Stimulated activated CD4-positive, alpha-beta T cell treated with anti-CD3 and anti-CD28 coated beads, Interleukin-4, amount 100 ng/mL, for 1 hour (primary cell): ENCODE data around the gene INSR.
A peak's percentile ranks its signal among the peaks of the same experiment; 100 is the strongest.

Experiments used
- DNase-seq: peaks from one replicate; pipeline ENCODE4 v3.0.0-alpha.2; 2020

Gene INSR

DNA sequence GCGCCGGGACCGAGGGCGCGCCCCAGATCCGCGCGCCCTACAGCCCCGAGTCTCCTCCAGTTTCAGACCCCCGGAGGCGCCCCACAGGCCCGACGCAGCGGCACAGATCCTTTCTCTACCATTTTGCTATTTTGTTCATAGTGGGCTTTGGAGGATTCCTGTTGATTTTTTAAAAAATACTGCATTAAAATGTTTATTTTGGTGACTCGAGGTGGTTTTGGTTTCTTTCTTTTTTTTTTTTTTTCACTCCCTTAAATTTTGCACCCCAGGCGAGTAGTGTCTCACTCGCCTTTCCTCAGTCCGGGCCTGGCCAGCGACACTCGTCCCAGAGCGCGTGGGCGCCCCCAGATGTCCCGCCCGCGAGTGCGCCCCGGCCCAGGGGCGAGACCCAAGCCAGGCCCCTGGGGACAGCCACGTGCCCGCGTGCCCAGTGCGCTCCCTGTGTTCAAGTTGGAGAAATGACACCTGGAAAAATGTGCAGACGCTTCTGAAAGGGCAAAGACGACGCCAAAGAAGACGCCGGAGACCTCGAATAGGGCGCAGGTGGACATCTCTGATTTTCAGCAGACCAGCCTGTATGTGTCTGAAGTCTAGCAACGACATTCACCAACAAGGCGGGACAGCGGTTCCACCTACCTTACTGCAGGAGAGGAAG lies 471 bp upstream of the INSR start:
- DNase-seq: peak; percentile 14

DNA sequence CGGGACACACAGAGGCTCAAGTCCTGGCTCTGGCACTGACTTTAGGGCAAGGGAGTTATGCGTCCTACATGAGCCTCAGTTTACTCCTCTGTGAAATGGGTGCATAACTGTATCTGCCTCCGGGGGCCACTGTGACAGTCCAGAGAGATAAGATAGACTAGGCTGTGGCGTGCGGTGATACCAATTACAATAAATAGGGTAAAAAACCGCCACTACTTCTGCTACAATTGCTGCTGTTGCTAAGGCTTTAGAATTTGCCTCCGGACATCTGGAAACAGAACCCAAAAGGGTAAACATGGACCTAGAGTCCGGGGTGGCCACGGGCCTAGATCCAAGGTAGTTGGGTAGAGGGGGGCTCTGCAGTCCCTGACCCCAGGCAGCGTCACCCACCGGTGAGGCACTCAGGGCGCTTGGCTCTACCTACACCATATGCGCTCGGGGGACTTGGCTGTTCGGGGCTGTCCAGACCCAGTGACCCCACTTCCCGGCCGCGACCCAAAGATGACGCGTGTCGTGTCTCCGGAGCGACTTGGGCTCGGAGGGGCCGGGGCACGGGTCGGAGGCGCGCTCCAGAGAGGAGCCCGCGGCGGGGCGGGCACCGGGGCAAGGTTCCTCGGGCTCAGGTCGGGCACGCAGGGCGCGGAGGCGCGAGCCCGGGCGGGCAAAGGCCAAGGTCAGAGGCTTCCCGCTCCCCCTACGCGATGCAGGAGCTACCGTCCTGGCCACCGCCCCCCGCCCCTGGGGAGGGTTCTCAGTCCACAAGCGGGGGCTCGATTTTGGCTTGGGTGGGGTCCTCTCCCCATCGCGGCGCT lies 1.1 kb downstream of the INSR start:
- DNase-seq: peak; percentile 8

DNA sequence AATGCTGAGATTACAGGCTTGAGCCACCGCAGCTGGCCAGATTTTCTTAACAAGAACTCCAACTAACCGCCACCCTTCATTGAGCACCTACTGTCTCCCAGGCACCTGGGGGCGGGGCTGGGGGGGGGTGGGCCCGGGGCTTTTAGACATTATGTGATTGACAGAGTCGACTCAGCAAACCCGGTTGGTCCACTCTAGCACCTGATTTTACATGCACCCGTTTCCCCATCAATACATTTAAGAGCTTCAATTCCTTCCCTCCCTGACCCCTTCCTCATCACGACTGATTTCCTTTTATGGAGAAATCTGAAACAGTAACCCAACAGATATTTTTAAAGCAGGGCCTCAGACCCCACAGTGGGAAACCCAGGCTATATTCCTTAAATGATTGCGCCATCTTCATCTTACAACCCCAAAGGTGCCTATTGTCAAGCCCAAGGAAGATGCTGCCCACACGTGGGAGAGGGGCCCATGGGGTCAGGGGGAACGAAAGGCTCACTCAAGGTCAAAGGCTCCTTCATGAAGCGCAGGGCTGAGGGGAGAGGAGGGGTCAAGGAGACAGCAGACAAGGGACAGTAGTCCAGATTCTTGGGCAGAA lies 1.8 kb downstream of the INSR start:
- no peak for DNase-seq

- no peak for DNase-seq
Observed at GRCh38 chr19:7288977-7289376, 5.2 kb downstream of the INSR start.

DNA sequence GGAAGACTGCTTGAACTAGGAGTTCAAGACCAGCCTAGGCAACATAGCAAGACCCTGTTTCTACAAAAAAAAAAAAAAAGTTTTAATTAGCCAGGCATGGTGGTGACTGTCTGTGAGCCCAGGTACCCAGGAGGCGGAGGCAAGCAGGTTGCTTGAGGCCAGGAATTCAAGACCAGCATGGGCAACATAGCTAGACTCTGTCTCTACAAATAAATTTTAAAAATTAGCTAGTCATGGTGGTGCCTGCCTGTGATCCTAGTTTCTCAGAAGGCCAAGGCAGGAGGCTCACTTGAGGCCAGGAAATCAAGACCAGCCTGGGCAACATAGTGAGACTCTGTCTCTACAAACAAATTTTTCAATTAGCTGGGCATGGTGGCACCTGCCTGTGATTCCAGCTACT lies 6.1 kb downstream of the INSR start:
- no peak for DNase-seq

- no peak for DNase-seq
Observed at GRCh38 chr19:7287722-7288121, 6.5 kb downstream of the INSR start.

DNA sequence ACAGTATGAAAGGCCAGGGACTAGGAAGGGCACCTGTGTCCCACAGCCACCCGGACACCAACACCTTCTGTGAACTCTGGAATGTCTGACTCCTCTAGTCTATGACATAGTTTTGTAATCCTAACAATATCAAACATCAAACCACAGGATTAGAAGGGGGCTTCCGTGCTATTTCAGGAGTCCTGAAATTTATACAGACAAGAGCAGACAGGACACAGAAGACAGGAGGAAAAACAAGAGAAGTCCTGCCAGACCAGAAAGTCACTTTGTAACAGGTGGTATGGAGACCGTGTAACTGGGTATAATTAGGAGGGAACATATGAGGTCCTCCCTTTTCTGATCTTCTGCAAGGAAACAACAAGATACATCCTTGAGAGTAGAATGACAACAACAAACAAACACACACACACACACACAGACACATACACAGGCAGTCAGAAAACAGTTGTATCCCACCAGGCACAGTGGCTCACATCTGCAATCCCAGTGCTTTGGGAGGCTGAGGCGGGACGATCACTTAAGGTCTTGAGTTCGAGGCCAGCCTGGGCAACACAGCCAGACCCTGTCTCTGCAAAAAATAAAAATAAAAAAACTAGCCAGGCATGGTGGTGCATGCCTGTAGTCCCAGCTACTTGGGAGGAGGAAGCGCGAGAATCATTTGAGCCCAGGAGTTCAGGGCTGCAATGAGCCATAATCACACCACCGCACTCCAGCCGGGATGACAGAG lies 13.1 kb downstream of the INSR start:
- no peak for DNase-seq

DNA sequence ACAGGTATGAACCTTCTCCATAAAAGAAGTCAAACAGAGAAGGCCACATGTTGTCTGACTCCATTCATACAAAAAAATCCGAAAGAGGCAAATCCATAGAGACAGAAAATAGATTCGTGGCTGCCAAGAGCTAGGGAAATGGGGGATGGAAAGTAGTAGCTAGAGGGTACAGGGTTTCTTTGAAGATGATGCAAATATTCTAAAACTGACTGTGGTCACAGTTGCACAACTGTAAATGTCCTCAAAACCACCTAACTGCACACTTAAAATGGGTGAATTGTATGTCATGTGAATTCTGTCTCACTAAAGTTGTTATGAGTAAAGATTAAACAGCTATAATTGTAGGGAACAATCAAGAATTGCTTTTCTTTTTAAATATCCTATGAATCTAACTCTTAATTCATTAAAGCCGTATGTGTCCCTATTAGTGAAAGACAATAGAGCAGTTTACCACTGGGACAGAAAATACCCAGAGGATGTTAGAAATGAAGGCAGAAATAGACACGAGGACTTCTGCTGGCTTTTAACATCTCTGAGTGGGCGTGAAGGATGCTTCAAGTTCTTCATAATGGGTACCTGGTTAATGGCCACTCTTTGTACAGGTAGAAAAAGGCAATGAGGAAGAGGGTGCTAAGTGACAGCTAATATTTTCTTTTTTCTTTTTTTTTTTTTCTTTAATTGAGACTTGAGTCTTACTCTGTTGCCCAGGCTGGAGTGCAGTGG lies 21.2 kb downstream of the INSR start:
- no peak for DNase-seq

DNA sequence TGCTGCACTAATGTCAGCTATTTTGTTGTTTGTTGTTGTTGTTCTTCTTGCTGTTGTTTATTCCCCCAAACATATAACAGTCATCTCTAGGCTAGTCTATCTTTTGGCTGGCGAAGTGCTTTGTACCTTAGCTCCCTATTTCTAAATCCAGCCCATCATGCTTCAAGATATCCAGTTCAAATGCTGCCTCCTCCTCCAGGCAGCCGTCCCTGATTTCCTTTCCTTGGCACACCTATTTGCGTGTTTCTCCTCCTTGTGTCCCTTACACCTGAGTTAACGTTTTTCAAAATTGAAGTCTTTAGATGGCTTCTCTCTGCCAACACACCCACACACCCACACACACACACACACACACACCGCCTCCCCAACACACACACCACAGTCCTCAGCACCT lies 25.5 kb downstream of the INSR start:
- DNase-seq: no peak

DNA sequence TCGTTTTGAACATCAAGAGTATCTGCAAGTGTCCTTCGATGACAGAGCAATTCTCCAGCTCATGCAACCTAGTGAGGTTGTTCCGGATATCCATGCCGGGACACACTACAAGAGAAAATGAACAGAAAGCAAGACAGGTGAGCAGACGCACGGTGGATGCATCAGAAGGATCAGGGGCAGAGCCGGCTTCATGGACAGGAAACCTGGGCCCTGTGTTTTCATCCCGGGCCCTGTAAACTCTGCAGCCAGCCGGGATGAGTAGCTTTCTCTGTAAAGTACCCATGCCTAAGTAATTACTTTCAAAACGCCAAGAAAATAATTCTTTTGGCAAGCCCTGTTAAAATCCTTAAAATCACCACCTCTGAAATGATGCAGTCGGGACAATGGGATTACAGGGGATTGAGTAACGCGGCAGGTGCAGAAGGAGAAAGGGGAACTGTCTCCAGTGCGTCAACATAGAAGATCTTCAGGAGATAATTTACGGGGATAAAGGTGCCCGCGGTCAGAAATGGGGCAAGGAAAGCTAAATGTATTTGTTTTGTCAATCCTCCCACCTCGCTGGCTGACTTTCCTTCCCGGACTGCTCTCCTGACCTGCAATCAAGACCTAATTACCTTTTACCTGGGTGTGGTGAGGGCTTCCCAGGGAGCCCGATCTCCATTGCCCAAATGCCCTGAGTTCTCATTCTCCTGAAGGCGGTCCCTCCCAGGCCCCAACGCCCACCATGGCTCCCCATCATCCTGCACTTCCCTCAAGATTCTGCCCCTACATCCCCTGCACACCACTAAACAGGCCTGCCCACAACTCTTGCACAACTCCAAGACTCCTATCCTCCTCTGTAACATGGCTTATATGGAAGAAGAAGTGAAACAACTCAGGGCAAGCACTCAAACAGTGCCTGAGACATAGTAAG lies 26.2 kb downstream of the INSR start:
- DNase-seq: no peak

GRCh38 chr19:7266832-7267231 lies 27.4 kb downstream of the INSR start:
- DNase-seq: no peak

GRCh38 chr19:7265963-7266362 lies 28.3 kb downstream of the INSR start:
- no peak for DNase-seq

- DNase-seq: no peak
Observed at GRCh38 chr19:7264858-7265257, 29.4 kb downstream of the INSR start.

DNA sequence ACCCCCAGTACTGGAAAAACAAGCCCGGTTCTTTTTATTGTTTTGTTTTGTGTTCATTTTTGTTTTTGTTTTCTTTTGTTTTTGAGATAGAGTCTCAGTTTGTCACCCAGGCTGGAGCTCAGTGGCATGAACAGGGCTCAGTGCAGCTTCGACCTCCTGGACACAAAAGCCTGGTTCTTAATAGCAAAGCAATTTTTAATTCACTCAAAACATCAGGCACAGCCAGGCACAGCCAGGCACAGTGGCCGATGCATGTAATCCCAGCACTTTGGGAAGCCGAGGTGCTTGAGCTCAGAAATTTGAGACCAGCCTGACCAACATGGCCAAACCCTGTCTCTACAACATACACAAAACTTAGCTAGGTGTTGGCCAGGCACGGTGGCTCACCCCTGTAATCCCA lies 30.7 kb downstream of the INSR start:
- DNase-seq: no peak

DNA sequence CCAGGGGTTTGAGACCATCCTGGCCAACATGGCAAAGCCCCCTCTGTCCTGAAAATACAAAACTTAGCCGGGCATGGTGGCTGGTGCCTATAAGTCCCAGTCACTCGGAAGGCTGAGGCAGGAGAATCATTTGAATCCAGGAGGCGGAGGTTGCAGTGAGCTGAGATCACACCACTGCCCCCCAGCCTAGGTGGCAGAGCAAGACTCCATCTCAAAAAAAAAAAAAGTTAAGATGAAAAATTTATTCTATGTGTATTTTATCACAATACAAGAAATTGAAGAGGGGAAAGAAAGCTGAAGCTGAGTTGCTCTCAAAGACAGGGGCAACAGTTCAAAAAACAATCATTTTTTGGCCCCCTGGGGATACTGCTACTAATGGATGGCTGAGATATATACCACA lies 31.1 kb downstream of the INSR start:
- DNase-seq: no peak

DNA sequence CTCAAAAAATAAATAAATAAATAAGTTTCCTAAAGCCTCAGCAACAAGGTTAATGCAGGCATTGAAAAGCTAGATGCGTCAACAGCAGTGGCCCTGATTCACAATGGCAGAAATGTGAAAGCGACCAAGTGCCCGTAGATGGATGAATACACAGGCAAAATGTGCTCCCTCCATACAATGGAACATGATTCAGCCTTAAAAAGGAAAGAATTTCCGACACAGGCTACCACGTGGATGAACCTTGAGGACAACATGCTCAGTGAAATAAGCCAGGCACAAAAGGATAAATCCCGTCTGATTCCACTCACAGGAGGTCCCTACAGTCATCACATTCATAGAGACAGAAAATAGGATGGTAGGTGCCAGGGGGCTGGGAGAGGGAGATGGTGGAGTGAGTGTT lies 31.7 kb downstream of the INSR start:
- DNase-seq: no peak

GRCh38 chr19:7260161-7260560 lies 34.1 kb downstream of the INSR start:
- DNase-seq: no peak

DNA sequence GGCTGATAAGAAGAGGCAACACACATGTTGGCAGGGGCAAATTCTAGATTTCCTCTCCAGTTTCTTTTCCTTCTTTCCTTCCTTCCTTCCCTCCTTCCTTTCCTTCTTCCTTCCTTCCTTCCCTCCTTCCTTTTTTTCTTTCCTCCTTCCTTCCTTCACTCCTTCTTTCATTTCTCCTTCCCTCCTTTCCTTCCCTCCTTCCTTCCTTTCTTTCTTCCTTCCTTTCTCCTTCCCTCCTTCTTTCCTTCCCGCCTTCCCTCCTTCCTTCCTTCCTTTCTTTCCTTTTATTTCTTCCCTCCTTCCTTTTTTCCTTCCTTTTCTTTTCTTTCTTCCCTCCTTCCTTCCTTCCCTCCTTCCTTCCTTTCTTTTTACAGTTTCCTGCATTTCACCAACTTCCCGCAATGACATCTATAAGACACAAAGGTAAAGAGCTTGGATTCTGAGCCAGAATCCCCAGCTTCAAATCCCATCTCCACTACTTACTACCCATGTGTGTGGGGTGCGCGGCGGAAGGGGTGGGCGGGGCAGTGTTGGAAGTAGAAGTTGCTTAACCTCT lies 35.3 kb downstream of the INSR start:
- no peak for DNase-seq

- no peak for DNase-seq
Observed at GRCh38 chr19:7258041-7258839, 36.0 kb downstream of the INSR start.
